Measurements from ENCODE around the gene PDGFC. TPM values are rescaled to one million over a fixed set of nuclear protein-coding genes. Genes with fewer than 3 reads are reported as not detected.

PDGFC gene
- total and polyA plus RNA-seq, 8 donors, result 4.9 to 39.8 (median 10.8) TPM

- no peak overlapping the region for H3K4me3 ChIP-seq
- H3K9me3 ChIP-seq, result no peaks in the 10 kb centered on the region
- TF ChIP-seq POLR2A (IDR thresholded peaks at IDR 0.05) (no peak), CTCF (IDR thresholded peaks at IDR 0.05) (no peak), EP300 (IDR thresholded peaks at IDR 0.05) (no peak), POLR2AphosphoS5 (IDR thresholded peaks at IDR 0.05) (no peak)
- no peaks in the 10 kb centered on the region for H3K27me3 ChIP-seq
- intact Hi-C loops (cut with DNase I; ENCODE audit: low total_unique reads), result no loop called here
- H3K4me1 ChIP-seq, result peaks cover 0 to 3% (median 0%) of the 10 kb centered on the region in 4 donors
- H3K27ac ChIP-seq, result no peak overlapping the region
- no peaks in the 10 kb centered on the region for H3K36me3 ChIP-seq
- WGBS, 5 donors, result 64 to 77% (median 71%) methylated on average over 3 of the region's 3 CpGs
- DNase-seq, result no peak
Measured at GRCh38 chr4:156981262-156981769, 9.7 kb upstream of the PDGFC start.

GRCh38 chr4:156977435-156978160 is 6.0 kb upstream of the PDGFC start:
- intact Hi-C loops (cut with DNase I; ENCODE audit: low total_unique reads), result no loop called here
- no peak for DNase-seq
- H3K36me3 ChIP-seq, result no peaks in the 10 kb centered on the region
- TF ChIP-seq CTCF (IDR thresholded peaks at IDR 0.05), result no peak
- 58 to 85% (median 72%) methylated on average over 6 of the region's 6 CpGs for WGBS, 5 donors
- H3K27ac ChIP-seq, result no peak overlapping the region
- peaks cover 0 to 10% (median 5%) of the 10 kb centered on the region in 4 donors for H3K4me1 ChIP-seq
- H3K4me3 ChIP-seq, result no peak overlapping the region
- no peaks in the 10 kb centered on the region for H3K9me3 ChIP-seq
- H3K27me3 ChIP-seq, result no peaks in the 10 kb centered on the region

DNA sequence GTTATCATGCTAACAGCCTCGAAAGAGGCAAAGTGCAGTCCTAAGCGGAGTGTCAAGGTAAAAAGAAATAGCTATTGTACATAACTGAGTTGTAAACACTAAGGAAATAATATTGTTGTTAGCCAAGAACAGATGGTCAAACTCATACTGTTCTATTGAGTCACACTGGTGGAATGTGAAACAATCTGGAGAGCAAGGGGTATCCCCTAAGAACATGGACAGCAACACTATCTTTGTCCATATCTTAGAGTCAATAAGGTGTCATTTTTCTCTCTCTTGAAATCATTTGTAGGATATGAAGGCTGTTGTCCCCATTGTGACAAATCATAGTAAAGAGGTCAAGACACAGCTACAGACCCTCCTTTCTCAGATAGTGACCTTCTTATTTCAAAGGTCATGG is 4.5 kb upstream of the PDGFC start:
- Histone ChIP-seq H3K4me1 (peaks cover 0 to 10% (median 9%) of the 10 kb centered on the region in 4 donors), H3K4me3 (no peak overlapping the region), H3K27ac (no peak overlapping the region), H3K27me3 (no peaks in the 10 kb centered on the region), H3K36me3 (no peaks in the 10 kb centered on the region), H3K9me3 (no peaks in the 10 kb centered on the region)
- no peak for DNase-seq
- intact Hi-C loops (cut with DNase I; ENCODE audit: low total_unique reads), result no loop called here
- no peak for TF ChIP-seq POLR2A (IDR thresholded peaks at IDR 0.05)
- no peak for TF ChIP-seq CTCF (IDR thresholded peaks at IDR 0.05)
- TF ChIP-seq POLR2AphosphoS5 (IDR thresholded peaks at IDR 0.05), result no peak
- TF ChIP-seq EP300 (IDR thresholded peaks at IDR 0.05), result no peak
- 58 to 81% (median 75%) methylated on average over 2 of the region's 2 CpGs for WGBS, 5 donors

DNA sequence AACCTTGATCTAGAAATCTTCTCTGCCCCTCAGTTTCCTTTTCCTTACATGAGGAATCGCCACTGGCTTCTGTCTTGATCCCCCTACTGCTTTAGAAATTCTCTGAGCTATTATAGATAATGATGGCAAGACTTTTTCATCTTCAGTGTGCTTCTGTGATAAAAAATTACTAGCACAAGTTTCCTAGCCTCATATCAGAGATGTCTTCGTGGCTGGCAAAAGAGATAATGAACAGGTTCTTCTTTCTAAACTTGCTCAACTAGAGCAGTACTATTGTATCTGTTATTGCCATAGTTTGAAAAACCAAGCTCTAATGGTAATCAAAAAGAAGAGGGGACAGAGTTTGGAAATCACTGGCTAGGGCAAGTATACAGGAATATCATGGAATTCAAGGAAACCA is 4.1 kb upstream of the PDGFC start:
- intact Hi-C loops (cut with DNase I; ENCODE audit: low total_unique reads), result no loop called here

More for the DNA sequence above, 4.1 kb upstream of the PDGFC start:
- Histone ChIP-seq H3K4me3 (no peak overlapping the region), H3K36me3 (no peaks in the 10 kb centered on the region), H3K27me3 (no peaks in the 10 kb centered on the region), H3K4me1 (peaks cover 0 to 10% (median 9%) of the 10 kb centered on the region in 4 donors), H3K9me3 (no peaks in the 10 kb centered on the region), H3K27ac (no peak overlapping the region)
- DNase-seq, result no peak
- WGBS, 5 donors, result 73 to 86% (median 77%) methylated on average over 2 of the region's 2 CpGs
- no peak for TF ChIP-seq POLR2AphosphoS5 (IDR thresholded peaks at IDR 0.05)
- TF ChIP-seq POLR2A (IDR thresholded peaks at IDR 0.05), result no peak
- TF ChIP-seq CTCF (IDR thresholded peaks at IDR 0.05), result no peak
- TF ChIP-seq EP300 (IDR thresholded peaks at IDR 0.05), result no peak

All from stomach (tissue), 9 donors.